HL-60/S4 treated with retinoic acid at 250 ng/mL for 4 days and 3 days (cell line): Measurements from ENCODE around the gene POU2F1.

Source experiments
- in situ Hi-C: fragments of 300-500 bp; cut with MboI; formaldehyde crosslinking; loops from 2 replicates; pipeline ENCODE4 v1.7.0; 2022; ENCODE audit warnings: low sequenced_read_pairs

POU2F1 gene

DNA sequence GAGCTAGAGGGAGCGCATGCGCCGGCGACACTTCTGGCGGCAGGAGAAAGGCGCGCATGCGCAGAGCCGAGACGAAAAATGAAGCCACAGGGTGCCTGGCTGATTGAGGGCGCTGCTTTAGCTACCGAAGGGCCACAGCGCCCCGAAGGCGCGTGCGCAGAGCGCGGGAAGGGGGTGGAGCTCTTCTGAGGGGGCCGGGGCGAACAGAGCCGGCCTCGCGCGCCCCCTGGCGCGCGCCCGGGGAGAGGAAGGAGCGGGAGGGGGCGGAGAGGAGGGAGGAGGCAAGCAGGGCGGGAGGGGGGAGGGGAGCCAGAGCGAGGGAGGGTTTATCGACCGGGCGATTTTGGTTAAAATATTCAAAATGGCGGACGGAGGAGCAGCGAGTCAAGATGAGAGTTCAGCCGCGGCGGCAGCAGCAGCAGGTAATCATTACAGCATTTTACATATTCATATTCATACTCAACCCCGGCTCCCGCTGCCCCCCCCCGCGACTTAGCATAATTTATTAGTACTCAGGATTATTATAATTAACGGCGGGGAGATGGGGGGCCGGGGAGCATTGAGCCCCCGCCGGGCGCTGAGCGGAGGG lies at the start of gene POU2F1:
POU2F1 (plus strand) TSS at position 350 of the 589 bp plus-strand sequence; CDS start at position 362, 12 bp downstream.
- in situ Hi-C loops = no loop called here

DNA sequence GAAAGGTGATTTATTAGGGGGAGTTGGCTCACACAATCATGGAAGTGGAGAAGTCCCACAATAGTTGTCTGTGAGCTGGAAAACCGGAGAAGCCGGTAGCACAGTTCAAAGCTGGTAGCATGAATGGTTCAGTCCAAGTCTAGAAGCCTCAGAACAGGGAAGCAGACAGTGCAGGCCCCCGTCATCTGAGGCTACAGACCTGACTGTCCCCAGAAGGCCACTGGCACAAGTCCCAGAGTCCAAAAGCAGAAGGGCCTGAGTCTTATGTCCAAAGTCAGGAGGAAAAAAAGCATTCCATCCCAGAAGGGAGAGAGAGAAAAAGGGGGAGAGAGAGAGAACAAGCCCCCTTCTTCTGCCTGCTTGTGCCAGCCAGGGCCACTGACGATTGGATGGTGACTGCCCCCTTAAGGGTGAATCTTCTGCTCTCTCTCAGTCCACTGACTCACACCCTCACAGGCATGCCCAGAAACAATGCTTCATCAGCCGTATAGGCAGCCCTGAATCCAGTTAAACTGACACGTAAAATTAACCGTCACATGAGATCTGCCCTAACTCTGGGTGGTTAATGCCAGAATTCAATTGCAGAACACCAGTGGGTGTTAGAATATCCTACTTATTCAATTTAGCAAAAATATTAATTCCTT lies 49.3 kb upstream of the POU2F1 start:
- in situ Hi-C loops = no loop called here

- in situ Hi-C loops = no loop called here
Observed at GRCh38 chr1:167173516-167174184, 47.0 kb upstream of the POU2F1 start.

GRCh38 chr1:167175901-167176300 lies 44.8 kb upstream of the POU2F1 start:
- in situ Hi-C loops = no loop called here

GRCh38 chr1:167178831-167179230 lies 41.9 kb upstream of the POU2F1 start:
- in situ Hi-C loops = no loop called here

- in situ Hi-C loops = no loop called here
Observed at GRCh38 chr1:167182571-167183320, 37.9 kb upstream of the POU2F1 start.

DNA sequence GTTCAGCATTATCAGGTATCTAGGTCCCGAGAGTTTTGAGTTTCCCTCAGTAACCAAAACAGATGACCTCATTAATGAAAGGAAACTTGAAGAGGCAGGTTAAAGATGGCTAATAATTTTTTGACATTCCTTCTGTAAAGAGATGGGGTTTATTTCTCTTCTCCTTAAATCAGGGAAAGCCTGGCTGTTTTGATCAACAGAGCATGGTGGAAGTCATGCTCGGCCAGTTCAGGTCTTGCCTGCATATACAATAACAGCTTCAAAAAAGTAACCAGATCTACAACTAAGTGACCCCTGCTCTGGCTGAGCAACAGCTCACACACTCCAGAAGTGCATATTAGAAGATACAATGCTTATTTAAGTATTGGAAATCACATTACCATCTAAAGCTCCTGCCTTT lies 36.6 kb upstream of the POU2F1 start:
- in situ Hi-C loops = no loop called here

DNA sequence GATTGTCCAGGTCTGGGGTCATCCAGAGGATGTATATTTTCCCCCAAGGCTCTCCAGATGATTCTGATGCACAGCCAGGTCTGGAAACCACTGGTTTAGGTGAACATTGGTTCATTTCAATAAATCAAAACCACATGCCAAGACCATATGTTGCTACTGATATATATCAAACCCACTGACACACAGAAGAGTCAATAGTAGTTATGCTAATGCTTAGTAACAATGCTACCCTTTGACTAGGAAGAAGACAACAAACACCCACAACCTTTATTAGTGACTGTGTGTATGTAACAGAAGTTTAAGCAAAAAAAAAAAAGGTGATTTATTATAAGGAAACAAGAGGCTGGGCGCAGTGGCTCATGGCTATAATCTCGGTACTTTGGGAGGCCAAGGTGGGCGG lies 35.6 kb upstream of the POU2F1 start:
- in situ Hi-C loops = no loop called here

DNA sequence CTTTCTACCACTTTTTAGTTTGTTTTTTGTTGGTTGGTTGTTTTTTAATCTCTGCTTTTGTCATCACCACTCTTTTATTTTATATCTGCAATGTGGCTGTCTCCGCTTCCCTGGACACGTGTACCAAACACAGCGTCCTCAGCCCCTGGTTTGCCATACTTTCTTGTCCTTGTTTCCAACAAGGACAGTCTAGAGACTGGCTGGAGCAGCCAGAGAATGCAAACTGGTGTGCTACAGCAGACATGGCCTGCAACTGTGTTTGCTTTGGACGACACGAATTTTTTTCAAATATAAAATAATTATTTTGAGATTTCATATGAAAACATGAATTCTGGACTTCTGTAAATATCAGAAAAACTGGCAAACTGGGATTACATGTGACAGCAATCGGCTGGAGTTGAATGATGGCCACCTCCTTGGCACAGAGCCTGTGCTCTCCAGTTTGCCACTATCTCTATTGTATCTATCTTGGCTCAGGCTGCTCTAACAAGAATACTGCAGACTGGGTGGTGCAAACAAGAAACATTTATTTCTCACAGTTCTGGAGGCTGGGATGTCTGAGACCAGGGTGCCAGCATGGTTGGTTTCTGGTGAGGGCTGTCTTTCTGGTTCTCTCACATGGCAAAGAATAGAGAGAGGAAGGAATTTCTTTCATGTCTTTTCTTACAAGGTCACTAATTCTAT lies 34.6 kb upstream of the POU2F1 start:
- in situ Hi-C loops = no loop called here

DNA sequence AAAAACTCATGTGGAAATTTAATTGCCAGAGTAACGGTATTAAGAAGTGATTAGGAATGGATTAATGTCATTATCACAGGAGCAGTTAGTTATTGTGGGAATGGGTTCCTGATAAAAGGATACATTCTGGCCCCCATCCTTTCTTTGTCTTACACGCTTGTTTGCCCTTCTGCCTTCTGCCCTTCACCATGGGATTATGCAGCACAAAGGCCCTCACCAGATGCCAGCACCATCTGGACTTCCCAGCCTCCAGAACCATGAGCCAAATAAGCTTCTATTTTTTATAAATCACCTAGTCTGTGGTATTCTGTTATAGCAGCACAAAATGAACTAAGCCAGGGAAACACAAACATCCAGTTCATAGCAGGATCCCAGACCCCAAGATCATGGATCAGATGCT lies 33.9 kb upstream of the POU2F1 start:
- in situ Hi-C loops = no loop called here

DNA sequence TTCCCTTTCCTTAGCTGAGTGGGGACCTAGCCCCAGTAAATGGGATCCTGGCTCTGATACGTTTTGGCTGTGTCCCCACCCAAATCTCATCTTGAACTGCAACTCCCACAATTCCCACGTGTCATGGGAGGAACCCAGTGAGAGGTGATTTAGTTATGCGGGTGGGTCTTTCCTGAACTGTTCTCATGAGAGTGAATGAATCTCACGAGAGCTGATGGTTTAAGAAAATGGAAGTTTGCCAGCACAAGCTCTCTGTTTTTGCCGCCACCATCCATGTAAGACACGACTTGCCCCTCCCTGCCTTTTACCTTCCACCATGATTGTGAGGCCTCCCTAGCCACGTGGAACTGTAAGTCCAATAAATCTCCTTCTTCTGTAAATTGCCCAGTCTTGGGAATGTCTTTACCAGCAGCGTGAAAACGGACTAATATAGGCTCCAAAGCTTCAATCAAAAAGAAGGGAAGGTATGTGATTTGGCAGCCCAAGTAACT lies 29.9 kb upstream of the POU2F1 start:
- in situ Hi-C loops = no loop called here

GRCh38 chr1:167191958-167192357 lies 28.7 kb upstream of the POU2F1 start:
- in situ Hi-C loops = no loop called here

DNA sequence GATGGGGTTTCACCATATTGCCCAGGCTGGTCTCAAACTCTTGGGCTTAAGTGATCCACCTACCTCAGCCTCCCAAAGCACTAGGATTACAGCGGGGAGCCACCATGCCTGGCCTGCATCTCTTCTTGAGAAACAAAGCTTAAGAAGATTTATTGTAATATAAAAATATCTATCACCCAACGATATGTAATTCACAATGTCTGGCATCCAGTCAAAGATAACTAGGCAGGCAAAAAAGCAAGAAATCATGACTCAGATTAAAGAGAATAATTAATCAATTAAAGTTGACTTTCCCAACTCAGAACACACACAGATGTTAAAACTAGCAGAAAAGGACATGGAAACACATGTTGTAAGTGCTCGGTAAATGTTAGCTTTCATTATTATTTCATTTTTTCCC lies 26.5 kb upstream of the POU2F1 start:
- in situ Hi-C loops = no loop called here

GRCh38 chr1:167196166-167196565 lies 24.5 kb upstream of the POU2F1 start:
- in situ Hi-C loops = no loop called here

GRCh38 chr1:167197236-167197635 lies 23.4 kb upstream of the POU2F1 start:
- in situ Hi-C loops = no loop called here

DNA sequence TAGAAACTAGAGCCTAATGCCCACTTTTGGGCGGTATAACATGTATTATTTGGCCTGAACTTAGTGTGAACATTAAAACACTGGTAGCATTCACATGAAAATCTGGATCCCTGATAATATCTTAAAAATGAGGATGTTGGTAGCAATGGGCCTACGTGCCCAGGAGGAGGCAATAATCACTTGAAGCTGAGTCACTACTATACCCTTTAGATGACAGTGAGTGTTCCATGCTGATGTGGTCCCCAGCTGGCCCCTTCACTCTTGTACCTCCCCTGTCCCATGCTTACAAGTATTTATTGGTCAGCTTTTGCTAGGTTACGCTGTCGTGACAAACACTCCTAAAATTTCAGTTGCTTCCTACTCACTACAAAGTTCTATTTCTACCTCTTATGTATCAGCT lies 23.0 kb upstream of the POU2F1 start:
- in situ Hi-C loops = no loop called here

DNA sequence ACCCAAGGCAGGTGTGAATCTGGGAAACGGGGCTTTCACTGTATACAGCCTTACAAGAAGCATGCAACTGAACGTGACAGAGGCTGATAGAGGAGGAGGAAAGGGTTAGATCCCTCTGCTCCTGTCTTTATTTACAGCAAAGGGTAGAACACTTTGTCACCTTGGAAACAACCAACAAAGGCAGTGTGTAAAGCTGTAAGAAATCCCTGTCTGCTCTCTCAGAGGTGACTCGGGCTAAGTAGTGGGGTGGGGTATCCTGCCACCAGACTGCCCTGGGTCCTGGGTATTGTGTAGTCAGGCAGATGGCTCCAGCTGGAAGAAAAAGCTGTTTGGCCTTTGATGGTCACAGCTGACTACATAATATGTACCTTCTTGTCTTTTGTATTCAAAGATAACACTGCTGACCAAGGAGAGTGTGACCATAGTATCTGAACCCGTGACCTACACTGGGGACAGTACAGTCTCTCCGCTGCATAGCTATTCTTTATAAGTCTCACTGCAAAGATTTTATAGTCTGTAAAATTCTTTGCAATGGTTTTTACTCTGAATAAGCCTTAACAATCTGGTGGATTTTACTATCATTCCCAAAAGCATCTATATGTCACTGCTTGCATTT lies 22.1 kb upstream of the POU2F1 start:
- in situ Hi-C loops = no loop called here

DNA sequence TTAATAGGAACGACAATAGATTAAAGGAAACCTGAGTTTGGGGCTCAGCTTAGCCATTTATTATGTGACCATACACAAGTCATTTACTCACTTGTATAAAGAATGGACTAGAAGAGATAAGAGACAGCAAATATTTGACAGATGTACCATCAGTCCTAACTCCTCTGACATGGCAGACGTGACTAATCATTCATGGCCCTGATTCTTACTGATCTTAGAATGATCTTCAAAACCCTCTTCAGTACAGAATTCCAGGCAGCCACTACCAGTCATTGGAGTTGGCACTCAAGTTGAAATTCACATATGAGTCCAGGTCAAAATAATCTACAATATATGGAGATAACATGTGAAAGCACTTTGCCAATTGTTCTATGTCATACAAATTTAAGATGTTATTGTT lies 21.0 kb upstream of the POU2F1 start:
- in situ Hi-C loops = no loop called here

DNA sequence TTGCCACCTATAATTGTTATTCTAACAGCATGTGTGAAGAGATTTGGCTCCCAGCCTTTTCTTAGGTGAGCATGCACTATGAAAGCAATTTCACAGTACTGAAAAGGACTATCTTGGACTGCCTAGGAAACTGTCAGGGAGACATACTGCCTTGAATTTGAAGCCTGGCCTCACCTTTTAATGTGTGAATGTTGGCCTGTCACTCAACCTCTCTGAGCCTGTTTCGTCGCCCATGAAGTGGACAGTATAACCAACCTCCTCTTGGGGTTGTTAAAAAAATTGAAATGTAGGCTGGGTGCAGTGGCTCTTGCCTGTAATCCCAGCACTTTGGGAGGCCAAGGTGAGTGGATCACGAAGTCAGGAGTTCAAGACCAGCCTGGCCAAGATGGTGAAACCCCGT lies 20.4 kb upstream of the POU2F1 start:
- in situ Hi-C loops = no loop called here

GRCh38 chr1:167200749-167201148 lies 19.9 kb upstream of the POU2F1 start:
- in situ Hi-C loops = no loop called here

GRCh38 chr1:167202049-167202448 lies 18.6 kb upstream of the POU2F1 start:
- in situ Hi-C loops = no loop called here
